Measurements from ENCODE around the gene BNC2.

DNA sequence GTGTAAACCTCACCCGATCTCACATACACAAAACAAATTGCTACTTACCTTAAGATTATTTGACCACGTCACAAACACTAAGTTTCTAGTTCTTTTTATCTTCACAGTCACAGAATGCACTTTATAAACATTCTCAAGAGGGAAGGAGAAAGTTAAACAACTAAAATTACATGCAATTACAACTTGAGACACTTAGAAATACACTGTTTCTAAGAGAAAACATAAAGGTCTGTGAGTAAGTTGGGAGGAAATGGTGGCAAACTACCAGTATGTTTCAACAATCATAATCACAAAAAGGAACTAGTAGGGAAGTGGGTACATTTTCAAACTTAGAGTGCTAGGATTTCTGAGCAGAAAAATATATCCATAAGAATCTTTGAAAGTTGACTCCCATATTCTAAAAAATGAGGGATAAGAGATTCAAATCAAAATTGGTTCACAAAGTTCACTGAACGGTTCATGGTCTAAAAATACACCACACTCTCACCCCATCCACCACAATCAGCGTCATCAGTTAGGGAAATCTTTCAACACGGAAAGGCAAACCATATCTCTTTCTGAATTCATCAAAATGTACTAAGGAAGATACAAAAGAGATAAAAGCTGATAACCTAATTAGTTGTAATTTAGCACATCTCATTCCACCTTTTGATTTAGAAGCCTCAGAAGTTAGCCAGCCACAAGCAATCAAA lies 182.6 kb downstream of the BNC2 start:
- TF ChIP-seq, protein P1, sequence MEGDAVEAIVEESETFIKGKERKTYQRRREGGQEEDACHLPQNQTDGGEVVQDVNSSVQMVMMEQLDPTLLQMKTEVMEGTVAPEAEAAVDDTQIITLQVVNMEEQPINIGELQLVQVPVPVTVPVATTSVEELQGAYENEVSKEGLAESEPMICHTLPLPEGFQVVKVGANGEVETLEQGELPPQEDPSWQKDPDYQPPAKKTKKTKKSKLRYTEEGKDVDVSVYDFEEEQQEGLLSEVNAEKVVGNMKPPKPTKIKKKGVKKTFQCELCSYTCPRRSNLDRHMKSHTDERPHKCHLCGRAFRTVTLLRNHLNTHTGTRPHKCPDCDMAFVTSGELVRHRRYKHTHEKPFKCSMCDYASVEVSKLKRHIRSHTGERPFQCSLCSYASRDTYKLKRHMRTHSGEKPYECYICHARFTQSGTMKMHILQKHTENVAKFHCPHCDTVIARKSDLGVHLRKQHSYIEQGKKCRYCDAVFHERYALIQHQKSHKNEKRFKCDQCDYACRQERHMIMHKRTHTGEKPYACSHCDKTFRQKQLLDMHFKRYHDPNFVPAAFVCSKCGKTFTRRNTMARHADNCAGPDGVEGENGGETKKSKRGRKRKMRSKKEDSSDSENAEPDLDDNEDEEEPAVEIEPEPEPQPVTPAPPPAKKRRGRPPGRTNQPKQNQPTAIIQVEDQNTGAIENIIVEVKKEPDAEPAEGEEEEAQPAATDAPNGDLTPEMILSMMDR (conservative IDR thresholded peaks at IDR 0.05; ENCODE audit: low read length), result no peak
- TF ChIP-seq EZH2phosphoT487 (IDR thresholded peaks at IDR 0.05; ENCODE audit: borderline replicate concordance, low read depth, low read length), result no peak

Measured in OCI-LY7 (cell line).